ENCODE results near the gene TMC7.

- no peak for TF ChIP-seq REST (IDR thresholded peaks at IDR 0.05; ENCODE audit: insufficient replicate concordance, low read depth)
- no peak for TF ChIP-seq CTCF (IDR thresholded peaks at IDR 0.05; ENCODE audit: insufficient read depth, low read length)
- TF ChIP-seq POLR2AphosphoS5 (IDR thresholded peaks at IDR 0.05; ENCODE audit: low read depth) = no peak
- TF ChIP-seq SPI1 (IDR thresholded peaks at IDR 0.05; ENCODE audit: borderline replicate concordance, low read depth) = no peak
These were observed 46.2 kb downstream of the TMC7 start for GRCh38 chr16:19029980-19030379.
